ENCODE data around the gene C19orf47.

DNA sequence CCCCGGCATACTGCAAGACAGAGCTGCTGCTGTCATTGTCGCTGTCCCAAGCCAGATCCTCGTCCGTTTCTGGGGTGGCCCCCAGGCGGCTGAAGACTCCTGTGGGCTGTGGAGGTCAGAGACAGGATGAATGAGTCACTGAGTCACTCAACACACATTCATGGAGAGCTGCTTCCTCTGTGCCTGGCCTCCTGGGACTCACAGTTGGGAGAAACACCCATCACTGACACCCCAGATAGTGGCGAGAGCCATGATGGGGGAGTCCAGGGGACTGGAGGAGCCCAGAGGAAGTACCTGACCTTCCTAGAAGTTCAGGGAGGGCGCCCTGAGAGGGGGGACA, 26.0 kb downstream of the C19orf47 start:
- TF ChIP-seq TAF1 (IDR thresholded peaks at IDR 0.05; ENCODE audit: borderline replicate concordance, low read depth, low read length) = no peak
- TF ChIP-seq POLR2A (IDR thresholded peaks at IDR 0.05; ENCODE audit: low read depth, low read length) = no peak
- no peak for TF ChIP-seq POLR2AphosphoS5 (IDR thresholded peaks at IDR 0.05; ENCODE audit: low read depth, low read length)
